ENCODE measurements around the gene DCC. TPM values are rescaled to one million over a fixed set of nuclear protein-coding genes. Genes with fewer than 3 reads are reported as not detected.

The DCC gene
- total RNA-seq, 4 donors from 2014 or later: 0.27 to 2.5 TPM; not detected in 2

- 73 to 77% methylated on average over 8 of the region's 8 CpGs for WGBS, 2 donors (ENCODE audit: low coverage in 1 of 2)
- H3K4me1 ChIP-seq: no peaks in the 10 kb centered on the region
- in situ Hi-C loops (cut with MboI; ENCODE audit: low pct_ligation_motif_present in 1 of 4, low pct_unique_long_range_greater_than_20kb in 1 of 4, low sequenced_read_pairs in 3 of 4): no loop called here
- DNase-seq: no peak
- no peak overlapping the region for H3K4me3 ChIP-seq
- H3K27ac ChIP-seq: no peak overlapping the region
- intact Hi-C loops (cut with DNase I; ENCODE audit: low total_unique reads): no loop called here
- no peaks in the 10 kb centered on the region for H3K27me3 ChIP-seq
- no peak for TF ChIP-seq EP300 (IDR thresholded peaks at IDR 0.05; ENCODE audit: low read depth)
- TF ChIP-seq CTCF (IDR thresholded peaks at IDR 0.05): no peak
- TF ChIP-seq POLR2AphosphoS5 (IDR thresholded peaks at IDR 0.05): no peak
- TF ChIP-seq POLR2A (IDR thresholded peaks at IDR 0.05): no peak
- H3K9me3 ChIP-seq: no peaks in the 10 kb centered on the region
- H3K36me3 ChIP-seq: no peaks in the 10 kb centered on the region
Measured at GRCh38 chr18:52678551-52678950, 338.6 kb downstream of the DCC start.

GRCh38 chr18:52679354-52679753, 339.4 kb downstream of the DCC start:
- no peaks in the 10 kb centered on the region for H3K4me1 ChIP-seq
- TF ChIP-seq POLR2AphosphoS5 (IDR thresholded peaks at IDR 0.05): no peak
- TF ChIP-seq CTCF (IDR thresholded peaks at IDR 0.05): no peak
- no peak for TF ChIP-seq POLR2A (IDR thresholded peaks at IDR 0.05)
- no peak for TF ChIP-seq EP300 (IDR thresholded peaks at IDR 0.05; ENCODE audit: low read depth)
- intact Hi-C loops (cut with DNase I; ENCODE audit: low total_unique reads): no loop called here
- no peak overlapping the region for H3K27ac ChIP-seq
- H3K9me3 ChIP-seq: no peaks in the 10 kb centered on the region
- no peak overlapping the region for H3K4me3 ChIP-seq
- no peaks in the 10 kb centered on the region for H3K27me3 ChIP-seq
- in situ Hi-C loops (cut with MboI; ENCODE audit: low pct_ligation_motif_present in 1 of 4, low pct_unique_long_range_greater_than_20kb in 1 of 4, low sequenced_read_pairs in 3 of 4): no loop called here
- WGBS, 2 donors (ENCODE audit: low coverage in 1 of 2): 37 to 50% methylated on average over 2 of the region's 2 CpGs
- no peak for DNase-seq
- no peaks in the 10 kb centered on the region for H3K36me3 ChIP-seq

GRCh38 chr18:52682260-52682659, 342.3 kb downstream of the DCC start:
- intact Hi-C loops (cut with DNase I; ENCODE audit: low total_unique reads): no loop called here
- Histone ChIP-seq H3K27me3 (no peaks in the 10 kb centered on the region), H3K9me3 (no peaks in the 10 kb centered on the region), H3K4me1 (no peaks in the 10 kb centered on the region), H3K4me3 (no peak overlapping the region), H3K36me3 (no peaks in the 10 kb centered on the region), H3K27ac (no peak overlapping the region)
- 48 to 58% methylated on average over 4 of the region's 4 CpGs for WGBS, 2 donors (ENCODE audit: low coverage in 1 of 2)
- no peak for TF ChIP-seq POLR2A (IDR thresholded peaks at IDR 0.05)
- TF ChIP-seq POLR2AphosphoS5 (IDR thresholded peaks at IDR 0.05): no peak
- TF ChIP-seq EP300 (IDR thresholded peaks at IDR 0.05; ENCODE audit: low read depth): no peak
- TF ChIP-seq CTCF (IDR thresholded peaks at IDR 0.05): no peak
- in situ Hi-C loops (cut with MboI; ENCODE audit: low pct_ligation_motif_present in 1 of 4, low pct_unique_long_range_greater_than_20kb in 1 of 4, low sequenced_read_pairs in 3 of 4): no loop called here
- no peak for DNase-seq

GRCh38 chr18:52685316-52685715, 345.3 kb downstream of the DCC start:
- 33 to 44% methylated on average over 1 of the region's 1 CpG for WGBS, 2 donors (ENCODE audit: low coverage in 1 of 2)
- in situ Hi-C loops (cut with MboI; ENCODE audit: low pct_ligation_motif_present in 1 of 4, low pct_unique_long_range_greater_than_20kb in 1 of 4, low sequenced_read_pairs in 3 of 4): no loop called here

More at GRCh38 chr18:52685316-52685715, 345.3 kb downstream of the DCC start:
- Histone ChIP-seq H3K9me3 (no peaks in the 10 kb centered on the region), H3K36me3 (no peaks in the 10 kb centered on the region), H3K4me1 (no peaks in the 10 kb centered on the region), H3K4me3 (no peak overlapping the region), H3K27ac (no peak overlapping the region), H3K27me3 (no peaks in the 10 kb centered on the region)
- intact Hi-C loops (cut with DNase I; ENCODE audit: low total_unique reads): no loop called here
- TF ChIP-seq POLR2A (IDR thresholded peaks at IDR 0.05) (no peak), EP300 (IDR thresholded peaks at IDR 0.05; ENCODE audit: low read depth) (no peak), POLR2AphosphoS5 (IDR thresholded peaks at IDR 0.05) (no peak), CTCF (IDR thresholded peaks at IDR 0.05) (no peak)
- DNase-seq: no peak

All from transverse colon (tissue), 4 donors.